Measurements from ENCODE around the gene HMG20B. TPM values are rescaled to one million over a fixed set of nuclear protein-coding genes. Genes with fewer than 3 reads are reported as not detected.

The HMG20B gene
- total and polyA plus RNA-seq, 2 of the 8 experiments (the other 6 are each of a cell fraction or from before 2014, with no cell fraction given) = 42.9 to 74.2 TPM

- H3K79me1 ChIP-seq (ENCODE audit: low read depth, low read length) = no peaks in the 10 kb centered on the region
- no peaks in the 10 kb centered on the region for H3K9me3 ChIP-seq (ENCODE audit: insufficient read depth in 2 of 2, low read depth in 1 of 2, low read length in 1 of 2)
- ChIA-PET POLR2A (ENCODE audit: partially characterized antibody) (interaction anchor here (0.7 to 0.8 kb wide), 2 partner anchors 31 to 166 kb away, joined by 3 to 4 read pairs; no protein-coding TSS in a partner anchor), CTCF (ENCODE audit: partially characterized antibody) (interaction anchor here (0.7 to 1.3 kb wide), 4 partner anchors 12 to 1815 kb away, joined by 3 read pairs; partner anchors contain the start of gene GIPC3)
- no peak overlapping the region for H3K56ac ChIP-seq (replicated peaks; ENCODE audit: insufficient read length, low read depth, low read length)
- no peak overlapping the region; a peak in 1 of 4 replicates for H3K4me2 ChIP-seq (ENCODE audit: insufficient read depth in 1 of 2, low read depth in 2 of 2, low read length in 2 of 2)
- no peaks in the 10 kb centered on the region for H3K36me3 ChIP-seq (ENCODE audit: control insufficient read depth in 2 of 4, insufficient read depth in 4 of 4, low read length in 3 of 4)
- no peak overlapping the region for H3K27ac ChIP-seq (ENCODE audit: low read depth, low read length)
- peaks cover 3 to 14% (median 12%) of the 10 kb centered on the region in 4 experiments for H3K4me1 ChIP-seq (replicated peaks in 1 of 4; ENCODE audit: control insufficient read depth in 3 of 4, insufficient read depth in 4 of 4, low read length in 3 of 4)
- 0 out of 2 replicates have a peak overlapping the region, but pooled peaks have one; percentile 86 for H2AK5ac ChIP-seq (ENCODE audit: low read depth, low read length)
- peaks cover 0 to 5% of the 10 kb centered on the region in 2 experiments for H4K20me1 ChIP-seq (replicated peaks in 1 of 2; ENCODE audit: control insufficient read depth in 1 of 2, insufficient read depth in 2 of 2, low read length in 2 of 2)
- no peak overlapping the region for H2BK20ac ChIP-seq (ENCODE audit: low read length)
- WGBS, 2 experiments (ENCODE audit: extremely low coverage in 1 of 2, insufficient coverage in 1 of 2, insufficient read length in 1 of 2, insufficient replicate concordance in 2 of 2, low coverage in 1 of 2, low lambda C conversion rate in 2 of 2, missing lambda C conversion rate in 1 of 2) = 89% methylated on average over 11 of the region's 11 CpGs; no CpG with 5 or more reads in 1 of the 2 experiments
- H2BK15ac ChIP-seq (ENCODE audit: low read length) = 0 out of 2 replicates have a peak overlapping the region, but pooled peaks have one; percentile 99
- H3K9ac ChIP-seq (replicated peaks in 1 of 4; ENCODE audit: extremely low read depth in 1 of 4, low read depth in 3 of 4, low read length in 3 of 4) = no peak overlapping the region
- no peaks in the 10 kb centered on the region for H3K79me2 ChIP-seq (ENCODE audit: control insufficient read depth in 1 of 2, insufficient read depth in 2 of 2, low read length in 2 of 2)
- no peak overlapping the region for H3K4me3 ChIP-seq (ENCODE audit: extremely low read depth in 1 of 4, insufficient read depth in 2 of 4, low read depth in 3 of 4, low read length in 4 of 4)
- H2BK5ac ChIP-seq (ENCODE audit: low read depth, low read length) = no peak overlapping the region
- H3K23me2 ChIP-seq (ENCODE audit: low read depth, low read length) = peaks cover 18% of the 10 kb centered on the region; the same call in 1 of the 2 replicates
- H2BK12ac ChIP-seq (ENCODE audit: low read depth, low read length) = peak overlapping the region; percentile 29; the same call in 1 of the 2 replicates
- DNase-seq (ENCODE audit: low read depth in 1 of 2, low spot score in 2 of 2) (no peak), FAIRE-seq (no peak)
- no peak overlapping the region for H3K18ac ChIP-seq (ENCODE audit: extremely low read depth, low read length)
- no peak overlapping the region for H4K8ac ChIP-seq (ENCODE audit: extremely low read depth, insufficient read depth, low read length)
- H3K27me3 ChIP-seq (replicated peaks in 1 of 4; ENCODE audit: control insufficient read depth in 3 of 4, extremely low read depth in 1 of 4, insufficient read depth in 3 of 4, low read length in 3 of 4) = peaks cover 0 to 16% (median 13%) of the 10 kb centered on the region in 4 experiments; a peak in 5 of 7 replicates
- no peak overlapping the region for H2AFZ ChIP-seq (ENCODE audit: low read length)
- no peak overlapping the region for H4K5ac ChIP-seq (ENCODE audit: insufficient read length, low read depth, low read length)
- no peak overlapping the region for H4K91ac ChIP-seq (replicated peaks; ENCODE audit: insufficient read length, low read length)
- no peak overlapping the region for H3K14ac ChIP-seq (ENCODE audit: insufficient read length)
- no peak overlapping the region for H3K4ac ChIP-seq (replicated peaks; ENCODE audit: insufficient read length, low read depth, low read length)
- H2BK120ac ChIP-seq (replicated peaks; ENCODE audit: low read depth, low read length) = no peak overlapping the region
- no peak overlapping the region for H3K23ac ChIP-seq (ENCODE audit: insufficient read length)
- no peak for TF ChIP-seq ATF3 (IDR thresholded peaks at IDR 0.05; ENCODE audit: insufficient read depth, low read depth, low read length)
- TF ChIP-seq YY1 (IDR thresholded peaks at IDR 0.05; ENCODE audit: low read depth, low read length) = no peak
- no peak for TF ChIP-seq CEBPB (IDR thresholded peaks at IDR 0.05; ENCODE audit: low read depth, low read length)
- no peak for TF ChIP-seq SP2 (IDR thresholded peaks at IDR 0.05; ENCODE audit: low read length)
- TF ChIP-seq SIRT6 (IDR thresholded peaks at IDR 0.05; ENCODE audit: low read length) = no peak
- TF ChIP-seq CBX8 (IDR thresholded peaks at IDR 0.05; ENCODE audit: borderline replicate concordance, low read depth, low read length) = no peak
- no peak for TF ChIP-seq MAFK (IDR thresholded peaks at IDR 0.05; ENCODE audit: low read depth, low read length)
- no peak for TF ChIP-seq RXRA (IDR thresholded peaks at IDR 0.05; ENCODE audit: insufficient read depth, low read depth, low read length)
- no peak for TF ChIP-seq USF2 (IDR thresholded peaks at IDR 0.05; ENCODE audit: low read length)
- no peak for TF ChIP-seq CTBP2 (IDR thresholded peaks at IDR 0.05; ENCODE audit: borderline replicate concordance, insufficient read depth, insufficient read length, low read length)
- TF ChIP-seq RBBP5 (IDR thresholded peaks at IDR 0.05; ENCODE audit: borderline replicate concordance, low read depth, low read length) = no peak
- no peak for TF ChIP-seq NANOG (IDR thresholded peaks at IDR 0.05; ENCODE audit: insufficient read depth, low read depth, low read length, poor library complexity, severe bottlenecking)
Measured at GRCh38 chr19:3604987-3605343, 32.2 kb downstream of the HMG20B start.
